ENCODE measurements around the gene KIAA0825.
A peak's percentile ranks its signal among the peaks of the same experiment; 100 is the strongest.

The KIAA0825 gene

GRCh38 chr5:94313696-94314095 lies 304.7 kb downstream of the KIAA0825 start:
- DNase-seq (ENCODE audit: low spot score) = peak; percentile 88

GRCh38 chr5:94313188-94313587 lies 305.2 kb downstream of the KIAA0825 start:
- DNase-seq (ENCODE audit: low spot score) = no peak

DNA sequence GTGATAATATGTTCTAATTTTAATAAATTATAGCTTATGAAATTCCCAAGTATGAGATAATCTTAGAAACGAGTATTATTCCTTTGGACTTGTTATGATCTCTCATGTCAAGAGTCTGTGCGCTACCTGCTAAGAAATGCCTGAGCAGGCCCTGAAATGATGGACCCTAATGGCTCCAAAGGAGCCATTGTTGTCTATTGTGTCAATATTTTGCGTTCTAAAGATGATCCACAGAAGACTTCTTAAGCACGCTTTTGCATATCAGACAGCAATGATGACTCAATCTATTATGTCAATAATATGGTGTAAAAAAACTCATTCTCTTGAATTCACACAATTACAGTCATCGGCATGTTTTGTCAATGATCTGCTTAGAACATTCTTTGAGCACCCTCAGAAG lies 306.1 kb downstream of the KIAA0825 start:
- no peak for DNase-seq (ENCODE audit: low spot score)

DNA sequence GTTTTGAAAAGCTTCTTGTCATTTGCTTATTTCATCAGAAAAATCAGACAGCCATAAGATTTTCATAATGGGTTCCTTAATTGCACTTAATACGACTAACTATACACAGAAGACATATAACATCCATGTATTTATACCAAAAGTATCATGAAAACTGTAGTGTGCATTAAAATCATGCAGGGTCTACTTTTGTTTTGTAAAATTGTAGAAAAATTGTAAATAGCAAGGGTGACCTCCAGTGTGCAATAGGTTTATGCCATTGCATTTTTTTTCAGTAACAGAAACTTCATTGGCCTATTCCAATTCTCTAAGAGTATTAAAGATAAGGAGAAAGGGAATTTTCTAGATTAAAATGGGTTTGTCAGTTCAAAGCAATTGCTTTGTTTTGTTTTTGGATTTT lies 307.6 kb downstream of the KIAA0825 start:
- DNase-seq (ENCODE audit: low spot score) = no peak

- no peak for DNase-seq (ENCODE audit: low spot score)
Observed at GRCh38 chr5:94309141-94309540, 309.3 kb downstream of the KIAA0825 start.

DNA sequence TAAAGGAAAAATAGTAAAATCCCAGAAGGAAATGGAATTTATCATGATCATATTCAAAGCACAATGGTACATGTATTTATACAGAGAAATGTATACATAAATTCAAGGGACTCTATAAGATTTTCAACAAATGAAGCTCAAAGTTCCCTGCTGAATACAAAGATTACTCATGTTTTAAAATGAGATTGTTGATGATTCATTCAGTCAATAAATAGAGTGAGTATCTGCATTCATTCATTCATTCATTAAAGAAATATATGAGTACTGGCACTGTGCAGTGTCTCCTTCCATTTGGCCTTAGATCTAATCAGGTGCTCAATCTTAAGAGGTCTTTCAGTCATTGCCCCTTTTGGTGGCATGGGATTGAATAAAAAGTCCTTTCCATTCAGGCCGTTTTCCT lies 310.0 kb downstream of the KIAA0825 start:
- no peak for DNase-seq (ENCODE audit: low spot score)

GRCh38 chr5:94304146-94304545 lies 314.3 kb downstream of the KIAA0825 start:
- no peak for DNase-seq (ENCODE audit: low spot score)

DNA sequence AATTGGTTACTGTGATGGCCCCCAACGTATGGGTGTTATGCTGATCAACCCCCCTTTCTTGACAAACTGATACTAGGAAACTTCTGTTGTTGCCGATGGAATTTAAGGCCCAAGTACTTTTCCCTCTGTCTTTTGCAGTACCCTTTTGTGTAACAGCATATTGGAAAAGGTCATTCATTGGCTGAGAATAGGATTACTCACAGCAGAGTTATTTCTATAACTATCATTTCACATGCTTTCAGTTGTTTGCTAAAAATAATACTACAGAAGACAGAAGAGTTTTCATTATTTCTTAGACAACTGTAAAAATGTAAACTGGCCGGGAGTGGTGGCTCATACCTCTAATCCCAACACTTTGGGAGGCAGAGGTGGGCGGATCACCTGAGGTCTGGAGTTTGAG lies 329.5 kb downstream of the KIAA0825 start:
- no peak for DNase-seq (ENCODE audit: low spot score)

- DNase-seq (ENCODE audit: low spot score) = no peak
Observed at GRCh38 chr5:94285984-94286383, 332.4 kb downstream of the KIAA0825 start.

GRCh38 chr5:94283093-94283492 lies 335.3 kb downstream of the KIAA0825 start:
- DNase-seq (ENCODE audit: low spot score) = peak; percentile 40

GRCh38 chr5:94281236-94281801 lies 337.1 kb downstream of the KIAA0825 start:
- no peak for DNase-seq (ENCODE audit: low spot score)

- DNase-seq (ENCODE audit: low spot score) = no peak
Observed at GRCh38 chr5:94276751-94277150, 341.7 kb downstream of the KIAA0825 start.

GRCh38 chr5:94276048-94276447 lies 342.4 kb downstream of the KIAA0825 start:
- DNase-seq (ENCODE audit: low spot score) = no peak

- no peak for DNase-seq (ENCODE audit: low spot score)
Observed at GRCh38 chr5:94274707-94275106, 343.7 kb downstream of the KIAA0825 start.

DNA sequence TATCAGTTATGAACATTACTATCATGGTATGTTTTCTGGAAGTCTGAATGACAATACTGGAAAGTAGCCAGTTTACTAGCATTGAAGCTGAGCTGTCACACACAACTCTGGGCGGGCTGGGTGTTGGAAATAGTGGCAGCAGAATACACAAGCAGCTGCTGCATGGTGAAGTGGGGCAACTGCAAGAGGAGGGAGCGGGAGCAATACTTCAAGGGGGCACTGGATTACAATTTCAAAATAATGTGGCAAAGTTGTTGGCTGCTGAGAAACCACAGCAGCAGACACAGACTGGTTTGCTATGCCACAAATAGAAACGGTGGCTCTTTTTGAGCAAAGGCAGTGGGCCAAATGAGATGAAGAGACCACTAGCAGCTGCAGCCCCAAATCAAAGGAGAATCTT lies 350.2 kb downstream of the KIAA0825 start:
- no peak for DNase-seq (ENCODE audit: low spot score)

GRCh38 chr5:94267350-94267899 lies 351.0 kb downstream of the KIAA0825 start:
- DNase-seq (ENCODE audit: low spot score) = no peak

- no peak for DNase-seq (ENCODE audit: low spot score)
Observed at GRCh38 chr5:94266170-94266569, 352.2 kb downstream of the KIAA0825 start.

DNA sequence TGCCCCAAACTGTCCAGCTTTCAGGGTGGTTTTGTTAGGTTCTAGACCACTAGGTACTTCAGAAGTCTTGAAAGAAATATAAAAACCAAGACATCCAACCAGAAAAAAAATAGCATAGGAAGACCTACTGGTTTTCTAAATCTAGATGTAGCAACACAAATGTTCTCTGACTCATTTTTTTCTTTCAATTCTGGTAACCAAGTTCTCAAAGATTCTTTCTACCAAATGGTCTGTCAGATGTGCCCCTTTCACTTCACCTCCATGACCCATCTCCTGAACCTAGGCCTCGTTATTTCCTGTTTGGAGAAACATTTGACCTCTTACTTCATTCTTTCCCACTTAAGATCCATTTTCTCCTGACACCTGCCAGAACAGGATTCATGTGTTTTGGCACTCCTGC lies 355.3 kb downstream of the KIAA0825 start:
- DNase-seq (ENCODE audit: low spot score) = no peak

DNA sequence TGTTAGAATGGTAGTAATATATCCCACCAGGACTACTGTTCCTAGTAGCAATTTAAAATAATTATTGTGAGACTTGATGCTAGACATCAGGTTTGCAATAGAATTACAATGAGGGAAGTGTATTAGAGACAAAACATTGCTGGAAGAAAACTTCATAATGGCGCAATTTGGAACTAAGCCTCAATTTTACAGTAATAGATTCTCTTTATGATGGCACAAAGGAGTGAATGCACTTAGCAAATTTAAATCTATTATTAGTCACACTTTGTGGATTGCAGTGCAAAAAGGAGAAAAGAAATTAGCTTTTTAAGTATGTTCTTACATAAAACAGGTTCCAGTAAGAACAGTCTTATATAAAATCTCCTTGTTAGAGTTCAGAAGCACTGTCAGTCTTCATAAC lies 358.3 kb downstream of the KIAA0825 start:
- no peak for DNase-seq (ENCODE audit: low spot score)

- DNase-seq (ENCODE audit: low spot score) = no peak
Observed at GRCh38 chr5:94254214-94254613, 364.2 kb downstream of the KIAA0825 start.

GRCh38 chr5:94250985-94251384 lies 367.4 kb downstream of the KIAA0825 start:
- no peak for DNase-seq (ENCODE audit: low spot score)

- no peak for DNase-seq (ENCODE audit: low spot score)
Observed at GRCh38 chr5:94249430-94249829, 369.0 kb downstream of the KIAA0825 start.

DNA sequence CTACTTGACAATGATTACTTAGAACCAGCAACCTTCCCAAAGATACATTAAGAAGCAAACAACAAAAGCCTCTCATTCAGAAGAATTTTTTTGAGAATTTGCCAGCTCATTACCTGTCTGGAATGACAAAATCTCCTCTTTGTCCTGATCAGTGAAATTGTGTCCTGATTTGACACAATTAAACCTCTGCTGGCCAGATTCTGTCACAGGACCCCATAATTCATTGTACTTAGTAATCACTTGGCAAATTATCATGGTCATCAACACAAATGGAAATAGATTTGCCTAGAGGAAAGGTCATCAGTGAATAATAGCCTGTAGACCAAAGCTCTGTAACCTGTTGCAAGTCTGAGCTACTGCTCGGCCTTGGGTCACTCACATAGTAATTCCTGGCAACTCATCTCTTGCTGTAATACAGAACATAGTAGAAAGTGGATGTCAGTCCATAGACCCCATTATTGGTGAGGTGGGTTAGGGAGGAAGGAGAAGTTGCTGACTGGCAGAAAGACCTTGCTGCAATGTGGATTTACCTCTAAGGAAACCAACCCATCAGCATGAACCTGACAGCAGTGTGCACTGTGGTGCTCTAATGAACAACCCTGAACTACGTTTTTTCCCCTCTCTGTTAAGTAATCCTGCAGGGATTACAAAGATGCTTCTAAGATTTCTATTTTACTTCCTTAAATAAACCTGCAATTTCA lies 370.1 kb downstream of the KIAA0825 start:
- no peak for DNase-seq (ENCODE audit: low spot score)
